HG02610 (cell line): Measurements from ENCODE around the gene TCF7L2.

ENCODE experiments used
- ATAC-seq: cut with Tn5 transposase; IDR thresholded peaks from one replicate; pipeline ENCODE4 v1.9.1; 2021; ENCODE audit warnings: mild to moderate bottlenecking, moderate library complexity; ENCODE audit not compliant: unreplicated experiment

Gene TCF7L2

GRCh38 chr10:112963835-112964234, 13.8 kb downstream of the TCF7L2 start:
- ATAC-seq: no peak

- ATAC-seq: no peak
Measured at GRCh38 chr10:112964482-112964881, 14.4 kb downstream of the TCF7L2 start.

- no peak for ATAC-seq
Measured at GRCh38 chr10:112966194-112966855, 16.3 kb downstream of the TCF7L2 start.

GRCh38 chr10:112967200-112967599, 17.2 kb downstream of the TCF7L2 start:
- ATAC-seq: no peak

GRCh38 chr10:112969131-112969530, 19.1 kb downstream of the TCF7L2 start:
- ATAC-seq: no peak

- ATAC-seq: no peak
Measured at GRCh38 chr10:112969542-112969941, 19.5 kb downstream of the TCF7L2 start.

GRCh38 chr10:112970021-112970420, 20.0 kb downstream of the TCF7L2 start:
- ATAC-seq: no peak

GRCh38 chr10:112972606-112973005, 22.6 kb downstream of the TCF7L2 start:
- no peak for ATAC-seq

- no peak for ATAC-seq
Measured at GRCh38 chr10:112973046-112973445, 23.0 kb downstream of the TCF7L2 start.

GRCh38 chr10:112973805-112974204, 23.8 kb downstream of the TCF7L2 start:
- no peak for ATAC-seq

GRCh38 chr10:112977426-112977898, 27.4 kb downstream of the TCF7L2 start:
- ATAC-seq: no peak

- no peak for ATAC-seq
Measured at GRCh38 chr10:112979927-112980326, 29.9 kb downstream of the TCF7L2 start.

GRCh38 chr10:112980937-112981336, 30.9 kb downstream of the TCF7L2 start:
- ATAC-seq: no peak

GRCh38 chr10:112981553-112981952, 31.5 kb downstream of the TCF7L2 start:
- peak; percentile 88 for ATAC-seq

GRCh38 chr10:112983444-112984056, 33.5 kb downstream of the TCF7L2 start:
- no peak for ATAC-seq

GRCh38 chr10:112984756-112985155, 34.7 kb downstream of the TCF7L2 start:
- ATAC-seq: no peak

- ATAC-seq: peak; percentile 62
Measured at GRCh38 chr10:112985690-112986543, 35.9 kb downstream of the TCF7L2 start.

GRCh38 chr10:112986544-112987190, 36.6 kb downstream of the TCF7L2 start:
- ATAC-seq: no peak

GRCh38 chr10:112988839-112989406, 38.9 kb downstream of the TCF7L2 start:
- ATAC-seq: no peak

GRCh38 chr10:112989826-112990225, 39.8 kb downstream of the TCF7L2 start:
- no peak for ATAC-seq

- ATAC-seq: no peak
Measured at GRCh38 chr10:112990271-112990670, 40.2 kb downstream of the TCF7L2 start.
